ENCODE measurements around the gene CPS1. TPM values are rescaled to one million over a fixed set of nuclear protein-coding genes. Genes with fewer than 3 reads are reported as not detected.

Gene CPS1
- total RNA-seq, 1 donor from 2014 or later, result 0.18 TPM

GRCh38 chr2:210591663-210592062 is 35.3 kb downstream of the CPS1 start:
- intact Hi-C loops (cut with micrococcal nuclease), result no loop called here
- Mint-ChIP-seq H3K36me3 (ENCODE audit: low read depth) (no peaks in the 10 kb centered on the region), H3K4me1 (ENCODE audit: low read depth) (no peaks in the 10 kb centered on the region), H3K27me3 (ENCODE audit: insufficient read depth) (no peaks in the 10 kb centered on the region), H3K9me3 (no peaks in the 10 kb centered on the region), H3K4me3 (no peak overlapping the region), H3K27ac (no peak overlapping the region)
- no peak for DNase-seq (ENCODE audit: low spot score)

GRCh38 chr2:210592726-210593125 is 36.3 kb downstream of the CPS1 start:
- intact Hi-C loops (cut with micrococcal nuclease), result no loop called here
- no peaks in the 10 kb centered on the region for H3K36me3 Mint-ChIP-seq (ENCODE audit: low read depth)
- no peak for DNase-seq (ENCODE audit: low spot score)
- no peaks in the 10 kb centered on the region for H3K9me3 Mint-ChIP-seq
- no peaks in the 10 kb centered on the region for H3K4me1 Mint-ChIP-seq (ENCODE audit: low read depth)
- no peak overlapping the region for H3K27ac Mint-ChIP-seq
- H3K4me3 Mint-ChIP-seq, result no peak overlapping the region
- no peaks in the 10 kb centered on the region for H3K27me3 Mint-ChIP-seq (ENCODE audit: insufficient read depth)

GRCh38 chr2:210593166-210593565 is 36.8 kb downstream of the CPS1 start:
- no peak for DNase-seq (ENCODE audit: low spot score)
- intact Hi-C loops (cut with micrococcal nuclease), result no loop called here
- Mint-ChIP-seq H3K4me3 (no peak overlapping the region), H3K27me3 (ENCODE audit: insufficient read depth) (no peaks in the 10 kb centered on the region), H3K4me1 (ENCODE audit: low read depth) (no peaks in the 10 kb centered on the region), H3K36me3 (ENCODE audit: low read depth) (no peaks in the 10 kb centered on the region), H3K9me3 (no peaks in the 10 kb centered on the region), H3K27ac (no peak overlapping the region)

GRCh38 chr2:210598219-210598618 is 41.8 kb downstream of the CPS1 start:
- Mint-ChIP-seq H3K27ac (no peak overlapping the region), H3K27me3 (ENCODE audit: insufficient read depth) (no peaks in the 10 kb centered on the region), H3K4me3 (no peak overlapping the region), H3K4me1 (ENCODE audit: low read depth) (no peaks in the 10 kb centered on the region), H3K9me3 (no peaks in the 10 kb centered on the region), H3K36me3 (ENCODE audit: low read depth) (no peaks in the 10 kb centered on the region)
- DNase-seq (ENCODE audit: low spot score), result no peak
- intact Hi-C loops (cut with micrococcal nuclease), result no loop called here

GRCh38 chr2:210599476-210599875 is 43.1 kb downstream of the CPS1 start:
- H3K27ac Mint-ChIP-seq, result no peak overlapping the region
- H3K4me1 Mint-ChIP-seq (ENCODE audit: low read depth), result no peaks in the 10 kb centered on the region
- H3K27me3 Mint-ChIP-seq (ENCODE audit: insufficient read depth), result no peaks in the 10 kb centered on the region
- no peak for DNase-seq (ENCODE audit: low spot score)
- intact Hi-C loops (cut with micrococcal nuclease), result no loop called here
- no peak overlapping the region for H3K4me3 Mint-ChIP-seq
- H3K9me3 Mint-ChIP-seq, result no peaks in the 10 kb centered on the region
- no peaks in the 10 kb centered on the region for H3K36me3 Mint-ChIP-seq (ENCODE audit: low read depth)

GRCh38 chr2:210604666-210605065 is 48.3 kb downstream of the CPS1 start:
- H3K36me3 Mint-ChIP-seq (ENCODE audit: low read depth), result no peaks in the 10 kb centered on the region
- intact Hi-C loops (cut with micrococcal nuclease), result no loop called here
- no peak overlapping the region for H3K4me3 Mint-ChIP-seq
- H3K27me3 Mint-ChIP-seq (ENCODE audit: insufficient read depth), result no peaks in the 10 kb centered on the region
- H3K4me1 Mint-ChIP-seq (ENCODE audit: low read depth), result no peaks in the 10 kb centered on the region
- DNase-seq (ENCODE audit: low spot score), result no peak
- H3K9me3 Mint-ChIP-seq, result no peaks in the 10 kb centered on the region
- H3K27ac Mint-ChIP-seq, result no peak overlapping the region

- no peaks in the 10 kb centered on the region for H3K36me3 Mint-ChIP-seq (ENCODE audit: low read depth)
- no peak overlapping the region for H3K27ac Mint-ChIP-seq
- DNase-seq (ENCODE audit: low spot score), result no peak
- H3K9me3 Mint-ChIP-seq, result no peaks in the 10 kb centered on the region
- no peak overlapping the region for H3K4me3 Mint-ChIP-seq
- H3K27me3 Mint-ChIP-seq (ENCODE audit: insufficient read depth), result no peaks in the 10 kb centered on the region
- intact Hi-C loops (cut with micrococcal nuclease), result no loop called here
- H3K4me1 Mint-ChIP-seq (ENCODE audit: low read depth), result no peaks in the 10 kb centered on the region
These were observed 49.6 kb downstream of the CPS1 start for GRCh38 chr2:210606001-210606400.

- Mint-ChIP-seq H3K27ac (no peak overlapping the region), H3K4me1 (ENCODE audit: low read depth) (no peaks in the 10 kb centered on the region), H3K4me3 (no peak overlapping the region), H3K36me3 (ENCODE audit: low read depth) (no peaks in the 10 kb centered on the region), H3K9me3 (no peaks in the 10 kb centered on the region), H3K27me3 (ENCODE audit: insufficient read depth) (no peaks in the 10 kb centered on the region)
- intact Hi-C loops (cut with micrococcal nuclease), result no loop called here
- DNase-seq (ENCODE audit: low spot score), result no peak
These were observed 55.1 kb downstream of the CPS1 start for GRCh38 chr2:210611466-210611865.

- no peaks in the 10 kb centered on the region for H3K9me3 Mint-ChIP-seq
- H3K4me3 Mint-ChIP-seq, result no peak overlapping the region
- no peaks in the 10 kb centered on the region for H3K27me3 Mint-ChIP-seq (ENCODE audit: insufficient read depth)
- no peaks in the 10 kb centered on the region for H3K36me3 Mint-ChIP-seq (ENCODE audit: low read depth)
- DNase-seq (ENCODE audit: low spot score), result no peak
- H3K4me1 Mint-ChIP-seq (ENCODE audit: low read depth), result no peaks in the 10 kb centered on the region
- H3K27ac Mint-ChIP-seq, result no peak overlapping the region
- intact Hi-C loops (cut with micrococcal nuclease), result no loop called here
These were observed 59.7 kb downstream of the CPS1 start for GRCh38 chr2:210616074-210616473.

GRCh38 chr2:210617318-210617717 is 60.9 kb downstream of the CPS1 start:
- intact Hi-C loops (cut with micrococcal nuclease), result loop anchor here (1.0 kb wide), 2 partner anchors 418 to 541 kb away; no protein-coding TSS in a partner anchor
- DNase-seq (ENCODE audit: low spot score), result no peak
- no peak overlapping the region for H3K27ac Mint-ChIP-seq

GRCh38 chr2:210617732-210618330 is 61.4 kb downstream of the CPS1 start:
- H3K4me1 Mint-ChIP-seq (ENCODE audit: low read depth), result no peaks in the 10 kb centered on the region

More at GRCh38 chr2:210617318-210617717, 60.9 kb downstream of the CPS1 start:
- no peaks in the 10 kb centered on the region for H3K4me1 Mint-ChIP-seq (ENCODE audit: low read depth)
- no peaks in the 10 kb centered on the region for H3K36me3 Mint-ChIP-seq (ENCODE audit: low read depth)
- no peaks in the 10 kb centered on the region for H3K9me3 Mint-ChIP-seq
- no peaks in the 10 kb centered on the region for H3K27me3 Mint-ChIP-seq (ENCODE audit: insufficient read depth)
- H3K4me3 Mint-ChIP-seq, result no peak overlapping the region

GRCh38 chr2:210620456-210620855 is 64.1 kb downstream of the CPS1 start:
- no peaks in the 10 kb centered on the region for H3K9me3 Mint-ChIP-seq

More at GRCh38 chr2:210617732-210618330, 61.4 kb downstream of the CPS1 start:
- Mint-ChIP-seq H3K36me3 (ENCODE audit: low read depth) (no peaks in the 10 kb centered on the region), H3K27me3 (ENCODE audit: insufficient read depth) (no peaks in the 10 kb centered on the region), H3K9me3 (no peaks in the 10 kb centered on the region), H3K4me3 (no peak overlapping the region), H3K27ac (no peak overlapping the region)
- intact Hi-C loops (cut with micrococcal nuclease), result loop anchor here (1.0 kb wide), 2 partner anchors 417 to 540 kb away; no protein-coding TSS in a partner anchor
- no peak for DNase-seq (ENCODE audit: low spot score)

GRCh38 chr2:210623506-210623905 is 67.1 kb downstream of the CPS1 start:
- Mint-ChIP-seq H3K9me3 (no peaks in the 10 kb centered on the region), H3K27ac (no peak overlapping the region), H3K4me3 (no peak overlapping the region), H3K27me3 (ENCODE audit: insufficient read depth) (no peaks in the 10 kb centered on the region), H3K4me1 (ENCODE audit: low read depth) (no peaks in the 10 kb centered on the region), H3K36me3 (ENCODE audit: low read depth) (no peaks in the 10 kb centered on the region)
- no peak for DNase-seq (ENCODE audit: low spot score)
- intact Hi-C loops (cut with micrococcal nuclease), result no loop called here

More at GRCh38 chr2:210620456-210620855, 64.1 kb downstream of the CPS1 start:
- H3K27ac Mint-ChIP-seq, result no peak overlapping the region
- no peaks in the 10 kb centered on the region for H3K36me3 Mint-ChIP-seq (ENCODE audit: low read depth)
- H3K27me3 Mint-ChIP-seq (ENCODE audit: insufficient read depth), result no peaks in the 10 kb centered on the region
- no peak overlapping the region for H3K4me3 Mint-ChIP-seq
- no peaks in the 10 kb centered on the region for H3K4me1 Mint-ChIP-seq (ENCODE audit: low read depth)
- intact Hi-C loops (cut with micrococcal nuclease), result no loop called here
- DNase-seq (ENCODE audit: low spot score), result no peak

GRCh38 chr2:210626849-210627248 is 70.5 kb downstream of the CPS1 start:
- DNase-seq (ENCODE audit: low spot score), result no peak
- no peaks in the 10 kb centered on the region for H3K9me3 Mint-ChIP-seq
- H3K4me1 Mint-ChIP-seq (ENCODE audit: low read depth), result no peaks in the 10 kb centered on the region
- no peaks in the 10 kb centered on the region for H3K27me3 Mint-ChIP-seq (ENCODE audit: insufficient read depth)
- no peak overlapping the region for H3K27ac Mint-ChIP-seq
- H3K36me3 Mint-ChIP-seq (ENCODE audit: low read depth), result no peaks in the 10 kb centered on the region
- intact Hi-C loops (cut with micrococcal nuclease), result no loop called here
- H3K4me3 Mint-ChIP-seq, result no peak overlapping the region
